ENCODE data around the gene DAZAP1. TPM values are rescaled to one million over a fixed set of nuclear protein-coding genes. Genes with fewer than 3 reads are reported as not detected.

DAZAP1 gene
- total and polyA plus RNA-seq, 8 donors: 21.4 to 124 (median 51.5) TPM

DNA sequence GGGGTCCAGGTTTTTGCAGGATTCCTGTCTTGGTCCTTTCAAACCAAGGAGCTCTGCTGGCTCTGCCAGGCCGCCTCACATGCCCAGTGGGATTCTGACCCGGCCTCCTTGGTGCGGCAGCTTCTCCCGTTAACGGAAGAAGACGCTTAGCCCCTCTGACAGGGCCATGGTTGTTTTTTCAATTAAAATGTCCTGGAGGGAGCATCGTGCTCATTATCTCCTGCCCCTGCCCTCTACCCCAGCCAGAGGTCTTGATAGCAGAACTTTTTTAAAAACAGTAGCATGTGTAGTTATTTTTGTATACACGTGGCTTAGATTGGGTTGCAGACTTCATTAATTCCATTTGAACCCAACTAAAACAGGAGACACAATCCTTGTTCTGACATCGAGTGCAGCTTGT lies 19.4 kb downstream of the DAZAP1 start:
- Histone ChIP-seq H3K27me3 (no peaks in the 10 kb centered on the region), H3K27ac (no peak overlapping the region), H3K4me1 (peaks cover 12 to 30% (median 15%) of the 10 kb centered on the region in 4 donors), H3K9me3 (no peaks in the 10 kb centered on the region), H3K36me3 (peaks cover 68 to 100% (median 100%) of the 10 kb centered on the region in 4 donors), H3K4me3 (no peak overlapping the region)
- 77 to 85% (median 82%) methylated on average over 9 of the region's 9 CpGs for WGBS, 5 donors
- TF ChIP-seq, protein P1, sequence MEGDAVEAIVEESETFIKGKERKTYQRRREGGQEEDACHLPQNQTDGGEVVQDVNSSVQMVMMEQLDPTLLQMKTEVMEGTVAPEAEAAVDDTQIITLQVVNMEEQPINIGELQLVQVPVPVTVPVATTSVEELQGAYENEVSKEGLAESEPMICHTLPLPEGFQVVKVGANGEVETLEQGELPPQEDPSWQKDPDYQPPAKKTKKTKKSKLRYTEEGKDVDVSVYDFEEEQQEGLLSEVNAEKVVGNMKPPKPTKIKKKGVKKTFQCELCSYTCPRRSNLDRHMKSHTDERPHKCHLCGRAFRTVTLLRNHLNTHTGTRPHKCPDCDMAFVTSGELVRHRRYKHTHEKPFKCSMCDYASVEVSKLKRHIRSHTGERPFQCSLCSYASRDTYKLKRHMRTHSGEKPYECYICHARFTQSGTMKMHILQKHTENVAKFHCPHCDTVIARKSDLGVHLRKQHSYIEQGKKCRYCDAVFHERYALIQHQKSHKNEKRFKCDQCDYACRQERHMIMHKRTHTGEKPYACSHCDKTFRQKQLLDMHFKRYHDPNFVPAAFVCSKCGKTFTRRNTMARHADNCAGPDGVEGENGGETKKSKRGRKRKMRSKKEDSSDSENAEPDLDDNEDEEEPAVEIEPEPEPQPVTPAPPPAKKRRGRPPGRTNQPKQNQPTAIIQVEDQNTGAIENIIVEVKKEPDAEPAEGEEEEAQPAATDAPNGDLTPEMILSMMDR (IDR thresholded peaks at IDR 0.05): no peak
- TF ChIP-seq POLR2AphosphoS5 (IDR thresholded peaks at IDR 0.05) (no peak), POLR2A (IDR thresholded peaks at IDR 0.05) (no peak), EP300 (IDR thresholded peaks at IDR 0.05) (no peak)
- no peak for DNase-seq
- intact Hi-C loops (cut with DNase I; ENCODE audit: low total_unique reads): no loop called here

DNA sequence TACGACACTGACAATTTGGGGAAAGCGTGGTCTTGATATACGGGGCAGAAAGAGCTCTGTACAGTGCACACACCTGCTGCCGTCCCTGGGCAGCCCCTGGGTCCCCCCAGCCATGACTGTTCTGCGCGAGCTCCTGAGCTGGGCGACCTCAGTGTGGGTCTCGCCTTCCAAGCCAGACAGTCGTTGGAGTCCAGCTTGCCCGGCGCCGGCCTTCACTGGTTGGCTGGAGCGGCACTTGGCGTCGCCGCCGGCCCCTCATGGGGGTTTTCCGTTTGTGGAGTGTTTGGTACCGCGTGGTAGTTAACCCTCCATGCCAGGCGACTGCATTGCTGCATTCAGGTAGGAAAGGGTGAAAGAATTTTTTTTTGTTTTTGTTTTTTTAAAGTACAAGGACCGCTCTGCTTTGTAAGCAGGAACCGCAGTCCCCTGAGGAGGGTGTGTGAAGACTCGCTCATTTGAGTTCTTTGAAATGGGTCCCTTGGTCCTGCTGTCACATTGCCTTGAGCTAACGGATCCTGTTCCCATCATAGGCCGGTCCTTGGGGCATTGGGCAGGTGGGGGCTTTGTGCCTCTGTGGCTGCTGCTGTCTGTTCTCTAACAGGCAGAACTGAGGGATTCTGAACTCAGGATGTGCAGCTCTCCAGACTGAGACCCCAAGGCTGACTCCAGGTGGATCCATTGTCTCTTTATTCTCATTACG lies 20.0 kb downstream of the DAZAP1 start:
- H3K27me3 ChIP-seq: no peaks in the 10 kb centered on the region
- TF ChIP-seq POLR2A (IDR thresholded peaks at IDR 0.05) (no peak), POLR2AphosphoS5 (IDR thresholded peaks at IDR 0.05) (no peak), EP300 (IDR thresholded peaks at IDR 0.05) (no peak)
- TF ChIP-seq, protein P1 (IDR thresholded peaks at IDR 0.05): no peak
- DNase-seq: no peak
- H3K27ac ChIP-seq: no peak overlapping the region
- intact Hi-C loops (cut with DNase I; ENCODE audit: low total_unique reads): no loop called here
- peaks cover 12 to 30% (median 15%) of the 10 kb centered on the region in 4 donors for H3K4me1 ChIP-seq
- 92 to 94% (median 92%) methylated on average over 23 to 27 of the region's 27 CpGs for WGBS, 5 donors
- no peak overlapping the region for H3K4me3 ChIP-seq
- peaks cover 68 to 100% (median 100%) of the 10 kb centered on the region in 4 donors for H3K36me3 ChIP-seq
- no peaks in the 10 kb centered on the region for H3K9me3 ChIP-seq

DNA sequence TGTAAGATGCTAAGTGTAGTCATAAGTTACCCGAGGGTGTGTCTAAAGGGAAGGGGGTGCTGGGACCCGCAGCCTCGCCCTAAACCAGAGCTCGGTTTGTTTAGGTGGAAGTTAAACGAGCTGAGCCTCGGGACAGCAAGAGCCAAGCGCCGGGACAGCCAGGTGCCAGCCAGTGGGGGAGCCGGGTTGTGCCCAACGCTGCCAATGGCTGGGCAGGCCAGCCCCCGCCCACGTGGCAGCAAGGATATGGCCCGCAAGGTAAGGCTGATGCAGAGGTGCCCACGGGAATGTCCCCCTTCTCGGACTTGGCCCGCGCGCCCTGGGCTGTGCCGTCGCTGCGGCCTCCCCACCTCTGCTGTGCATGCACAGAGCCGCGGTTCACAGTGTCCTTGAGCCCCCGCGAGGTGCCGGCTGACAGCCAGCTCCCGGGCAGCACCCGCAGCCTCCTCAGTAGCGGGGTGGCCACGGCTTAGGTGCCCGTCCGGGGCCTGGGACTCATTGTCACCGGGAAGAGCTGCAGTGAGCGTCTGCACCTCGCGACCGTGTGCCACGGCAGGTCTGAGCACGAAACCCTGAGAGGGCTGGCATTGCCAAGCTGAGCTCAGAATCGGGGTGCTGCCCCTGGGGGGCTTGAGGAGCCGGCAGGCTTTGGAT lies 21.5 kb downstream of the DAZAP1 start:
- TF ChIP-seq EP300 (IDR thresholded peaks at IDR 0.05) (no peak), POLR2AphosphoS5 (IDR thresholded peaks at IDR 0.05) (no peak), POLR2A (IDR thresholded peaks at IDR 0.05) (no peak)
- TF ChIP-seq, protein P1 (IDR thresholded peaks at IDR 0.05): no peak
- H3K36me3 ChIP-seq: peaks cover 68 to 100% (median 100%) of the 10 kb centered on the region in 4 donors
- no peak overlapping the region for H3K4me3 ChIP-seq
- WGBS, 5 donors: 68 to 82% (median 76%) methylated on average over 26 to 41 of the region's 41 CpGs
- intact Hi-C loops (cut with DNase I; ENCODE audit: low total_unique reads): no loop called here
- peaks cover 12 to 26% (median 15%) of the 10 kb centered on the region in 4 donors for H3K4me1 ChIP-seq
- no peaks in the 10 kb centered on the region for H3K27me3 ChIP-seq
- H3K27ac ChIP-seq: no peak overlapping the region
- no peak for DNase-seq
- no peaks in the 10 kb centered on the region for H3K9me3 ChIP-seq

DNA sequence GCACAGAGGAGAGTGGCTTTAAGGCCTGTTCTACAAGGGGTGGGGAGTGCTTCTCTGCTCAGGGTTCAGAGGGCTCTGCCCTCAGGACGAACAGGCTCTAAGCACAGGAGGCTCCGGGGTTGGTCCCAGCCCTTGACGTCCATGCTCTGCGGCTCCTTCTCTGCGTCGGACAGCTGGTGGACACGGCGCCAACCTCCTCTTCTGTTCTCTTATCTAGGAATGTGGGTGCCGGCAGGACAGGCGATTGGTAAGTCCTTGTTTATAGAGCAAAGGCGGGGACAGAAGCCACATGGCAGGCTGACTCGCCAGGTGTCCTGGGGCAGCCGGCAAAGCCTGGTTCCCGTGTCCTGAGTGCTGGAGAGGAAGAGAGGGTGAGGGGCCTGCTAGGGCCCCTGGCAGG lies 22.4 kb downstream of the DAZAP1 start:
- Histone ChIP-seq H3K36me3 (peaks cover 70 to 100% (median 100%) of the 10 kb centered on the region in 4 donors), H3K27ac (no peak overlapping the region), H3K27me3 (no peaks in the 10 kb centered on the region), H3K4me1 (peaks cover 12 to 20% (median 15%) of the 10 kb centered on the region in 4 donors), H3K9me3 (no peaks in the 10 kb centered on the region), H3K4me3 (no peak overlapping the region)
- TF ChIP-seq EP300 (IDR thresholded peaks at IDR 0.05): no peak
- peak in 2 of 3 donors; percentile 29 to 44 for TF ChIP-seq POLR2AphosphoS5 (IDR thresholded peaks at IDR 0.05)
- intact Hi-C loops (cut with DNase I; ENCODE audit: low total_unique reads): no loop called here
- peak in 1 of 2 donors; percentile 77 for DNase-seq
- WGBS, 5 donors: 27 to 70% (median 33%) methylated on average over 13 to 14 of the region's 14 CpGs
